GM21360 (cell line): ENCODE data around the gene PTPN6.
"Not testable (repeated sequence)": the region's sequence is repeated elsewhere in the genome, so short reads cannot be mapped to it uniquely, and the experiment has no call there.

Experiments used
- ATAC-seq: cut with Tn5 transposase; IDR thresholded peaks from one replicate; pipeline ENCODE4 v1.9.1; 2021; ENCODE audit warnings: mild to moderate bottlenecking, moderate library complexity; ENCODE audit not compliant: unreplicated experiment

Gene PTPN6

DNA sequence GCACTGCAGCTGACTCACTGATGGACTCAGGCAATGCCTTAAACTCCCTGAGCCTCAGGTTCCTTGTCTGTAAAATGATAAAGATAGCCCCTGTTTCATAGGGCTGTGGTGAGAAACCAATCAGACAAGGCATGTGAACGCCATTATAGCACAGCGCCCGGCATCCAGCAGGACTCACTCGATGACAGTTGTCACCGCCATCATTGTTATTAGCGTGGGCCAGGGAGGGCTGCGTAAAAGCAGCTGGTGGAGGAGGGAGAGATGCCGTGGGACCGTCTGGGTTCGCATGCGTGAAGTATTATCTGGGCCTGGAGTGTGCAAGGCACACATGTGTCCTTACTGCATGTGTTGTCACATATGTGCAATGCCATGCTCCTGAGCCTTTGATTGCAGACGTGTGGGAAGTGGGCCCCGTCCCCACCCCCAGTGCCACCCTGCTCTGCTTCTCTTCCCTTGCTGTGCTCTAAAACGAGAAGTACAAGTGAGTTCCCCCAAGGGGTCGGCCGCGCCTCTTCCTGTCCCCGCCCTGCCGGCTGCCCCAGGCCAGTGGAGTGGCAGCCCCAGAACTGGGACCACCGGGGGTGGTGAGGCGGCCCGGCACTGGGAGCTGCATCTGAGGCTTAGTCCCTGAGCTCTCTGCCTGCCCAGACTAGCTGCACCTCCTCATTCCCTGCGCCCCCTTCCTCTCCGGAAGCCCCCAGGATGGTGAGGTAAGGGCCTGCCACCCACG, at the start of gene PTPN6:
Gene PTPN6 (plus strand): TSS at position 546 of the 730 bp plus-strand sequence. CDS start 157 bp downstream, at position 703.
- ATAC-seq = no peak

DNA sequence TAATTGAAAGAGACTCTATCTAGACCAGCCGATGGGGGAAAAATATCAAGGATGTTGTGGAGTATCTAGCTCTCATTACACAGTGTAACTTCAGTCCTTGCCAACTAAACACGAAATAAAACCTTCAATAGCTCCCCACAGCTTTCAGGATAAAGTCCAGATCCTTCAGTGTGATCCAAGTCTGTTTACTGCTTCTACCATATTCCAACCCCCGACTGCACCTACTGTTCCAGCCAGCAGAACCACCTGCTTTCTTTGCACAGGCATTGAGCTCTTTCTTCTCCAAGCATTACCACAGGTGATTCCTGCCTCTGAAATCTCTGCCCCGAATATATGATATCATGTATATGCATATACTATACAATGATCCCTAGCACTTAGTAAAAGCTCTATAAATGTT, 48.7 kb upstream of the PTPN6 start:
- ATAC-seq = no peak

DNA sequence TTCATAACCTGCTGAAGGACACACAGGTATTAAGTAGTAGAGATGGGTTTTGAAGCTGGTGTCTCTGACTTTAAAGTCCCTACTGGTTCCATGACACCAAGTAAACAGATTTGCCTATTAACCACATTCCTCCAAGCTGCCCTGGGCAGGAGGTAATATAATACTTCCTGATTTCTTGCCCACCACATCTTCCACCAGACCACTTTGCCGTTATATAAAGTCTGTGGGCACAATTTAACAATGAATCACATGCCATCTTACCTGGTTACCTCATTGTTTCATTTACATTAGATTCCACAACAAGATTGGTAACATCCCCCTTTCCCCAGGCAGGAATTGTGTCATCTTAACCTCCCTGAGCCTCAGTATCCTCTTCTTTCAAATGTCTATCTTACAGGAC, 47.4 kb upstream of the PTPN6 start:
- no peak for ATAC-seq

DNA sequence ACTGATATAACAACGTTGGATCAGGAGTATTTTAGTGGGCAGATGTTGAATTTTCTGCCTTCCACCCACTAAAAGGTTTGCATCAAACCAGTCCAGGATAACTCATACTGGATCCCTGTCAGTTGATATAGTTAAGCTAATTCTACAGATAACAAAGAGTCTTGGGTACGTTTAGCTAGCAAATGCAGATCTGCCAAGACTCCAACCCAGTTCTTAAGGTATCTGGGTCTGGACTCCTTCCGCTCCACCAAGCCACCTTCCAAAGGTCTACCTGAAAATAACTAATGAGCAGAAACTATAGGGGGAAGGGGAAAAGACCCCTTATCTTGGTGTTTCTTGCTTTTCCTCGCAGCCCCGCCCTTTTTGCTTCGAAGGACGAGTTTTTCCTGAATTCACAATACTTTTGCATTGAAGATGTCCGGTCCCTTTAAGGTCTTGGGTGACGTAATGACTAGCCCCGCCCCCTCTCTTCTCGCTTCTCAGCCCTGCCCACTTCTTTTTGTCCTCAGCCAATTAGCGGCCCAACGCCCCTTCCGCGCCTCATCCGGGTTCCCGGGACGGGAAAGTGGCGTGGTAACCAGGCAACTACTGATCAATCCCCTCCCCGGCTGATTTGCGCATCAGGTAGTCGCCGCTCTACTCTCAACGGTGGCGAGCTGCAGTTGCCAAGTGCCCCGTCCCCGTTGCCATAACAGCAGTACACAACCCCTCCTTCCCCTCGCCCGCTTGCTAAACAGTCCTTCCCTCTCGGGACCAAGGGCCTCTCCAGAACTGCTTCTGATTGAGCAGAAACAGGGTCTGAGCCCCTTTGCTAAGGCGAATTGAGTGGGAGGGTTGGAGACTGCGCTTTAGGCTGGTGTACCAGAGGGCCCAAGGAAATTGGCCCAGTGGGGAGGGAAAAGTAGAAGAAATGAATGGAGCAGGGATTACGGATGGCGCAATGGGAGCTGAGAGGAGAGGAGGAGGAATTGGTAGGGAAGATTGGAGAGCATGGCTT, 46.6 kb upstream of the PTPN6 start, which contains the start of gene LRRC23:
Gene LRRC23 (plus strand): TSS at position 543 of the 997 bp plus-strand sequence. CDS start 812 bp downstream, outside the sequence.
- peak; percentile 90 for ATAC-seq

DNA sequence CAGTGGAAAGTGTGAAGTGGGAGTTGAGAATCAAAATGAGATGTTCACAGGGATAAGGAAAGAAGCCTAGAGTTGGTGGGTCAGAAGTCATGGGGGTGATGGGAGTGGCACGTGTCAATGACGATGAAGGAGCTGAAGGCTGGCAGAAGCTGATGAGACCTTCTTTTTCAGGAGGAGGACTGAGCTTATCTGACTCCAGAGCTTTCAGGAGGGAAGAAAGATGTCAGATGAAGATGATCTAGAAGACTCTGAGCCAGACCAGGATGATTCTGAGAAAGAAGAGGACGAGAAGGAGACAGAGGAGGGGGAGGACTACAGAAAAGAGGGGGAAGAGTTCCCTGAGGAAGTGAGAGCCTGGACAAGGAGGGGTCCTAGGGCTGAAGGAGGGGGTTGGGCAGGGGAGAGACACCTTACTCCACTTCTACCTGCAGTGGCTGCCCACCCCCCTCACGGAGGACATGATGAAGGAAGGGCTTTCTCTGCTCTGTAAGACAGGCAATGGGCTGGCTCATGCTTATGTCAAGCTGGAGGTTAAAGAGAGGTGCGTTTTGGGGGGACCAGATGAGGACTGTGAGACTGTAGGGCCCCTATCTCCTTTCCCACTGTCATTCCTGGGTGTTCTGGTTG, 45.6 kb upstream of the PTPN6 start:
- no peak for ATAC-seq

DNA sequence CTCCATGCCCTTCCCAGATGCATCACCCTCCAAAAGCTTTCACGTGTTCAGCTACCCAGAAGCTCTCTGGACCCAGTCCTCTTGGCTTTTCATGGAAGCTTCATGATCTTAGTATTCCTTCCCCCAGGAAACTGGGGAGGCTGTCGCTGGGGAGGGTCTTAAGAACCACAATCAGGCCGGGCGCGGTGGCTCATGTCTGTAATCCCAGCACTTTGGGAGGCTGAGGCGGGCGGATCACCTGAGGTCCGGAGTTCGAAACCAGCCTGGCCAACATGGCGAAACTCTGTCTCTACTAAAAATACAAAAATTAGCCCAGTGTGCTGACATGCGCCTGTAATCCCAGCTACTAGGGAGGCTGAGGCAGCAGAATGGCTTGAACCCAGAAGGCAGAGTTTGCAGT, 43.0 kb upstream of the PTPN6 start:
- ATAC-seq = not testable (repeated sequence)

DNA sequence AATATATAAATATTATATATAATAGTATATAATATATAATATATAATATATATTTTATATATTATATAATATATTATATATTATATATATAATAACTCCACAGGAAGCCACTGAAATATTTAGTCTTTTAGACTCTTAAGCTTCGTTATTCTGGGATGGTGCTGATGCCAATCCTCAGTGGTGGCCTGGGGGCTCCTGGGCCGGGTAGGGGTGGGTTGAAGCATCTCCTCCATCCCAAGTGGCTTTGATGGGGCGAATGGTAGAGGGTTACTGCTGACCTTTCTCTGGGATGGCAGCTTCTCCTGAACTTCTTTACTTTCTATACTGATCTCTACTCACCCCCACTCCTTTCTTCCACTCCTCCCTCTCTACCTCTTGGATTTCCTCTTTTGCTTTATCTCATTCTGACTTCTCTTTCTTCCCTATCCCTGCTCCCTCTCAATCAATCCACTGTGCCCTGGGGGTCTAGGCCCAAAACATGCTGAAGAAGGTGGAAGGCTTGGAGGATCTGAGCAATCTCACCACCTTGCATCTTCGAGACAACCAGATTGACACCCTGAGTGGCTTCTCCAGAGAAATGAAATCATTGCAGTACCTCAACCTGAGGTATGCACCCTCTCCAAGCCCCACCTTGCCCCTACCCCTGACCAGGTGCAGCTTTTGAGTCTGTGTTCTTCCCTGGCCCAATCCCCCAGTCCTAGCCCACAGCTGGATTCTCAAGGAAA, 41.6 kb upstream of the PTPN6 start:
- ATAC-seq = no peak

DNA sequence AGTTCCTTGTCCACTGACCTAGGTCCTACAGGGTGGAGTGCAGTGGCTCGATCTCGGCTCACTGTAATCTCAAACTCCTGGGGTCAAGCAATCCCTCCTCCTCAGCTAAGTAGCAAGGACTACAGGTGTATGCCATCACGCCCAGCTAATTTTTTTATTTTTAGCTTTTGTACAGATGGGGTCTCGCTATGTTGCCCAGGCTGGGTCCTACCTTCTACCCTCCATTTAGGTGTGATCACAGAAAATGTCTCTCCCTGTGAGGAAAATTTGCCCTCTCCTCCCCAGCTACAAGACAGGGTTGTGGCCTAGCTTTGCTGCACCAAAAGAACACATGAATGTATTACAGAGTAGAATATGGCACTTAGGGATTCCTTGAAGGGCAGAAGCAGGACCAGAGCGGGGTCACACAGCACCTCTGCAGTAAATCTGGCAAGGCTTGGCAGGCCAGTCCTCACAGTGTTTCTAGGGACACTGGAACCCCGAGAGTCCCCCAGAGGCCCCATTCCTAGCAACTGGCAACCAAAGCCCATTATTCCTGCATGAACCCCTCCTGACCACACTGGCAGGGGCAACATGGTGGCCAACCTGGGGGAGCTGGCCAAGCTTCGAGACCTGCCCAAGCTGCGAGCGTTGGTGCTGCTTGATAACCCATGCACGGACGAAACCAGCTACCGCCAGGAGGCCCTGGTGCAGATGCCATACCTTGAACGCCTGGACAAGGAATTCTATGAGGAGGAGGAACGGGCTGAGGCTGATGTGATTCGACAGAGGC, 38.8 kb upstream of the PTPN6 start:
- ATAC-seq = no peak

DNA sequence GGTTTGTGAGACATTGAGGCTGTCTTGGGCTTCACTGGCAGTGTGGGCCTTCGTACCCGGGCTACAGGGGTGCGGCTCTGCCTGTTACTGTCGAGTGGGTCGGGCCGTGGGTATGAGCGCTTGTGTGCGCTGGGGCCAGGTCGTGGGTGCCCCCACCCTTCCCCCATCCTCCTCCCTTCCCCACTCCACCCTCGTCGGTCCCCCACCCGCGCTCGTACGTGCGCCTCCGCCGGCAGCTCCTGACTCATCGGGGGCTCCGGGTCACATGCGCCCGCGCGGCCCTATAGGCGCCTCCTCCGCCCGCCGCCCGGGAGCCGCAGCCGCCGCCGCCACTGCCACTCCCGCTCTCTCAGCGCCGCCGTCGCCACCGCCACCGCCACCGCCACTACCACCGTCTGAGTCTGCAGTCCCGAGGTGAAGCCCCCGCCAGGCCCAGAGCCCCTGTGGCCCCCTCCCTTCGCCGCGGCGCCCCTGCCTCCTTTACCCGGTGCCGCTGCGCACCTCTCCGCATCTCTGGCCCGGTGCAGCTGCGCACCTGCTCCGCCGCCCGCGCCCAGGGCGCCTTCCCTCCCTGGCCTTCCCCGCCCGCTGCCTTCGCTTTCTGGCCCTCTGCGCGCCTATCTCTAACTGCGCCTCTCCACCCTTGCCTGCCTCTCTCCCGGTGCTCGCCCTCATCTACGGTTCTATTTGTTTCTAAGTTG, 36.8 kb upstream of the PTPN6 start, which contains the start of gene ENO2:
Gene ENO2 (plus strand): TSS at position 335 of the 701 bp plus-strand sequence. CDS start 1,253 bp downstream, outside the sequence.
- ATAC-seq = no peak

DNA sequence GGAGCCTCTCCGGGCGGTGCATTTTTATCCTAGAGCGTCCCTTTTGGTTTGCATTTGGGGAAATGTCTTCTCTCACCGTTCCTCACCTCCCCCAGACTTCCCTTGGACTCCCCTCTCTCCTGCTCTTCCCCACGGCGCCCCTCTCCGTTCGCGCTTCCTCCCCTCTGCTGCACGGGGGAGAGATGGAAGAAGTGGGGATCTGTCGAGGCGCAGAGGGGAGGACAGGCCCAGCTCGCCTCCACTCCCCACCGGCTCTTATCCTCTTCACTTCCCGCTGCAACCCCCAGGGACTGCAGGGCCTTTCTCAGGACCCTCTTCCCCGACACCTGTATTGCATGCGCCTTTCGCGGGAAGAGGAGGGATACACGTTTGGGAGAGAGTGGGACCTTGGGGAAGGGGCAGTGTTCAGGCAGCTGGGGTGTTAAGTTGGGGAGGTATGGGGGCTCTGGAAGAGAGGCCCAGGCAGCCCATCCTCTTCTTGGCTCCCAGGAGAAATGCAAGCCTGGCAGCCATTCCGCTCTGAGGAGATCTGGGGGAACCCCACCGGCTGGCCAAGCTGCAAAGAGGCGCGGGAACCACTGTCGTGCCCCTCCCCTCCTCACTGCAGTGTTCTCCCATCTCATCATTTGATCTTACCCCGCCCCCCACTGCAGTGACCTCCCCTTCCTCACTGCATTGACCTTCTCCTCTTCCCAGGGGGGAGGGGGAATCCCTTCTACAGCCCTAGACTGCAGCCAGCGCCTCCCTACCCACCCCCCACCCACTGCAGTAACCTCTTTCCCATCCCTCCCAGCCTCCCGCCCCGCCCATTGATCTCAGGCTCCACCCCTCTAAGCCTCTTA, 36.0 kb upstream of the PTPN6 start:
- ATAC-seq = no peak

DNA sequence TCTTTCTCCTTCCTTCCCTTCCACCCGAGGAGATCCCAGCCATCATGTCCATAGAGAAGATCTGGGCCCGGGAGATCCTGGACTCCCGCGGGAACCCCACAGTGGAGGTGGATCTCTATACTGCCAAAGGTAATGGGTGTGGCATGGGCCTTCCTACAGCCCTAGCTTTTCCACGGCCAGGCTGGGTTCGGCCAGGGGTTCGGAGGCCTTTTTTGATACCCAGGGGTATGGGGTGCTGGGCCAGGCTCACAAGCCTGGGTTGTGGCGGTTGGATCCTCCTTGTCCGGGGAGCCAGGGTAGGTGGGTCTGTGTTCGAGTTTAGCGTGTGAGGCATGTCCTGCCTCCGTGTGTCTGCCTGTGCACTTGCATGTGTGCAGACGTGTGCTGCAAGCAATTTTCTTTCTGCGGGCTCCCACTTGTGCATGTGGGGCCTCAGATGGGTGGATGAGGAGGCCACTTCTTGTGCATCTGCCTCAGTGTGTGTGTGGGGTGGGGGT, 35.3 kb upstream of the PTPN6 start:
- no peak for ATAC-seq

DNA sequence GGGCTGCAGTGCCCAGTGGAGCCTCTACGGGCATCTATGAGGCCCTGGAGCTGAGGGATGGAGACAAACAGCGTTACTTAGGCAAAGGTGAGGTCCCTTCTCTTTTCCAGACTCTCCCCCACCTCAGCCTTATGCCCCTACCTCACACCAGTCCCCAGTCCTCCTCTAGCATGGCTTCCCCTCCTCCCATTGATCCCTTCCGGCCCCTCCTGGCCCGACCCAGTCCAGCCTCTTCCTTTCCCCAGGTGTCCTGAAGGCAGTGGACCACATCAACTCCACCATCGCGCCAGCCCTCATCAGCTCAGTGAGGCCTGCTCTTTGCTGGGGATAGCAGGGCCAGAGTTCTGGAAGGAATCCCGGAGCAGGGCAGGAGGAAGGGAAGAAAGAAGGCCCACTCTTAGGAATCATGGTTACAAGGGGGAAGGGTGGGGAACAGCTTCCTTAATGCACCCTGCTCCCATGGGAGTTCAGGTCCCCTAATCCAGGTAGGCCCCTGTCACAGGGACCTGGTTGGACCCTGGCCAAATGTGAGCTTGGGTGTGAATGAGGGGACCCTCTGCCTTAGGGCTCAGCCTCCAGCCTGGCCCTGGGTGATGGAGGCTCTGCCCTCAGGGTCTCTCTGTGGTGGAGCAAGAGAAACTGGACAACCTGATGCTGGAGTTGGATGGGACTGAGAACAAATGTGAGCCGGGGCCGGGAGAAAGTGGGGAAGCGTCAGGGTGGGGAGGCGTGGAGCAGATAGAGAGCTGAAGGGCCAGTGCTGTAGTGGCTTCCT, 34.5 kb upstream of the PTPN6 start:
- ATAC-seq = no peak

DNA sequence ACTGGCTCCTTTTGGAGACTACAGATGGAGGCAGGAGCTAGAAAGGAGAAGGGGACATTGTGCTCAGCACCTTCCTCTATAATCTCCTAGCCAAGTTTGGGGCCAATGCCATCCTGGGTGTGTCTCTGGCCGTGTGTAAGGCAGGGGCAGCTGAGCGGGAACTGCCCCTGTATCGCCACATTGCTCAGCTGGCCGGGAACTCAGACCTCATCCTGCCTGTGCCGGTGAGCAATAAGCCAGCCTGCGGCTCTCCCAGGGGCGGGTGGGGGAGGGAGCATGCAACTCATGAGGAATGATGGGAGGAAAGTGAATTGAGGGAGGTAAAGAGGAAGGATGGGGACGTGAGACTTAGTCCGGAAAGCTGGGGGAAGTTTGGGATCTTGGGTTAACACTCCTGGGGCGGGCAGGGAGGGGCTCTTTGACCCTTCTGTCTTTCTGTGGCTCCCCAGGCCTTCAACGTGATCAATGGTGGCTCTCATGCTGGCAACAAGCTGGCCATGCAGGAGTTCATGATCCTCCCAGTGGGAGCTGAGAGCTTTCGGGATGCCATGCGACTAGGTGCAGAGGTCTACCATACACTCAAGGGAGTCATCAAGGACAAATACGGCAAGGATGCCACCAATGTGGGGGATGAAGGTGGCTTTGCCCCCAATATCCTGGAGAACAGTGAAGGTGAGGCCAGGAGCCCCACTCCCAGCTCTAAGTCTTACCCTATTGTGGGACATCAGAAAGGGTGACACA, 33.5 kb upstream of the PTPN6 start:
- ATAC-seq = no peak

DNA sequence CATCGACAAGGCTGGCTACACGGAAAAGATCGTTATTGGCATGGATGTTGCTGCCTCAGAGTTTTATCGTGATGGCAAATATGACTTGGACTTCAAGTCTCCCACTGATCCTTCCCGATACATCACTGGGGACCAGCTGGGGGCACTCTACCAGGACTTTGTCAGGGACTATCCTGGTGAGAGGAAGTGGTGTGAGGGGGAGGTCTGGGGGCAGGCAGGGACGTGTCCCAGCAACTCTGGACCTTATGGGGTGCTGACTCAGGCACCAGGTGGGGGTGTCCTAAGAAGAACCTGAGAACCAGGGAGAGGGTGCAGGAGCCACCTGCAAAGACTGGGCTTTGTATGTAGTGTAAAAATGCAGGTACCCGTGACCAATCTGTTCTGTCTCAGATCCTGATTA, 31.6 kb upstream of the PTPN6 start:
- no peak for ATAC-seq

DNA sequence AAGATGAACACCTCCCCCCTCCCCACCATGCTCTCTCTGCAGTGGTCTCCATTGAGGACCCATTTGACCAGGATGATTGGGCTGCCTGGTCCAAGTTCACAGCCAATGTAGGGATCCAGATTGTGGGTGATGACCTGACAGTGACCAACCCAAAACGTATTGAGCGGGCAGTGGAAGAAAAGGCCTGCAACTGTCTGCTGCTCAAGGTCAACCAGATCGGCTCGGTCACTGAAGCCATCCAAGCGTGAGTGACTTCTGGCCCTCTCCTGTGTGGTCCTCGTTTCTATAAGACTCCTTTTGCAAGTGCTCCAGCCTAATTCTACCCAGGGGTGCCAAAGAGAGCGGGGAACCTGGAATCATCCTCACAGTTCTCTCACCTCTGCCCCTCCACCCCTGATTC, 29.6 kb upstream of the PTPN6 start:
- no peak for ATAC-seq
